Lower lobe of right lung (tissue), 2 donors: ENCODE measurements around the gene CCT2. TPM values are rescaled to one million over a fixed set of nuclear protein-coding genes. Genes with fewer than 3 reads are reported as not detected.

Source experiments
- ATAC-seq, 2 donors: fragments of 200-7000 bp; cut with Tn5 transposase; one replicate each; pipeline ENCODE4 v1.9.1; 2020 to 2022; ENCODE audit warnings: mild to moderate bottlenecking in 2 of 2, moderate library complexity in 2 of 2
- DNase-seq: peaks from one replicate; pipeline ENCODE4 v3.0.0-alpha.2; 2020
- H3K27ac ChIP-seq: fragments of 200-600 bp; one replicate; pipeline ENCODE4 v1.8.0; 2022
- H3K27me3 ChIP-seq: fragments of 200-600 bp; one replicate; pipeline ENCODE4 v1.8.0; 2022; ENCODE audit warnings: low read depth
- H3K36me3 ChIP-seq: fragments of 200-600 bp; one replicate; pipeline ENCODE4 v1.8.0; 2022; ENCODE audit warnings: mild to moderate bottlenecking
- H3K4me1 ChIP-seq: fragments of 200-600 bp; one replicate; pipeline ENCODE4 v1.8.0; 2022
- H3K4me3 ChIP-seq: fragments of 200-600 bp; one replicate; pipeline ENCODE4 v1.8.0; 2022; ENCODE audit warnings: mild to moderate bottlenecking
- H3K9me3 ChIP-seq: fragments of 200-600 bp; one replicate; pipeline ENCODE4 v1.8.0; 2022
- intact Hi-C: fragments of 100-400 bp; cut with DNase I; formaldehyde crosslinking; loops from one replicate; pipeline ENCODE4 v1.11.0; 2022
- microRNA-seq: library from miRNA; unstranded; fragments of <30 nt; microRNA quantifications from one replicate; pipeline ENCODE4 v1.2.0, GENCODE V29; 2020; ENCODE audit warnings: borderline number of aligned reads
- total RNA-seq: library from RNA; stranded (reverse); fragmentation: NEBNext Ultra II Directional; extraction: Animal tissue kit (Norgen Biotek cat#: 25700); gene quantifications from one replicate; pipeline ENCODE4 v1.2.1, GENCODE V29; 2021
- TF ChIP-seq, protein P1 (sequence below): fragments of 200-600 bp; IDR thresholded peaks from one replicate; pipeline ENCODE4 v1.8.0; 2022; ENCODE audit warnings: antibody characterized with exemption, mild to moderate bottlenecking
- donor health status: DM: no; HTN: yes; CAD: no; lungs with severe emphysema.

The CCT2 gene
- total RNA-seq, 1 donor from 2014 or later = 81.4 TPM

DNA sequence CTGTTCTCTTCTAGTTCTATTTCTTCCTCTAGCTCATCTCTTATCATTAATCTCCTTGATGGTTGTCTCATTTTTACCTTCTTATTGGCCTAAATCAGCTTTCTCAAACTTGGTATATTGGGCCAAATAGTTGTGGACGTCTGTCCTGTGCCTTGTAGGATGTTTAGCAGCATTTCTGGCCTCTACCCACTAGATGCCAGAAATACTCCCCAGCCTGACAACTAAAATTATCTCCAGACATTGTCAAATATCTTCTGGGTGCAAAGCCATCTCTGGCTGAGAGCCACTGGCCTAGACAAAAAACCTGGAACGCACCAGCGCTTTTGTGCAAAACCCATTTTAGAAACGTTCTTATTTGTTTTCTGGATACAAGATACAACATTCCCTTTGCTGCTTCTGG, 64.3 kb downstream of the CCT2 start:
- Histone ChIP-seq H3K36me3 (no peaks in the 10 kb centered on the region), H3K4me3 (no peak overlapping the region), H3K4me1 (no peaks in the 10 kb centered on the region), H3K27ac (no peak overlapping the region), H3K9me3 (no peaks in the 10 kb centered on the region), H3K27me3 (no peaks in the 10 kb centered on the region)
- no peak for DNase-seq
- TF ChIP-seq, protein P1, sequence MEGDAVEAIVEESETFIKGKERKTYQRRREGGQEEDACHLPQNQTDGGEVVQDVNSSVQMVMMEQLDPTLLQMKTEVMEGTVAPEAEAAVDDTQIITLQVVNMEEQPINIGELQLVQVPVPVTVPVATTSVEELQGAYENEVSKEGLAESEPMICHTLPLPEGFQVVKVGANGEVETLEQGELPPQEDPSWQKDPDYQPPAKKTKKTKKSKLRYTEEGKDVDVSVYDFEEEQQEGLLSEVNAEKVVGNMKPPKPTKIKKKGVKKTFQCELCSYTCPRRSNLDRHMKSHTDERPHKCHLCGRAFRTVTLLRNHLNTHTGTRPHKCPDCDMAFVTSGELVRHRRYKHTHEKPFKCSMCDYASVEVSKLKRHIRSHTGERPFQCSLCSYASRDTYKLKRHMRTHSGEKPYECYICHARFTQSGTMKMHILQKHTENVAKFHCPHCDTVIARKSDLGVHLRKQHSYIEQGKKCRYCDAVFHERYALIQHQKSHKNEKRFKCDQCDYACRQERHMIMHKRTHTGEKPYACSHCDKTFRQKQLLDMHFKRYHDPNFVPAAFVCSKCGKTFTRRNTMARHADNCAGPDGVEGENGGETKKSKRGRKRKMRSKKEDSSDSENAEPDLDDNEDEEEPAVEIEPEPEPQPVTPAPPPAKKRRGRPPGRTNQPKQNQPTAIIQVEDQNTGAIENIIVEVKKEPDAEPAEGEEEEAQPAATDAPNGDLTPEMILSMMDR = no peak
- no peak for ATAC-seq
- intact Hi-C loops = no loop called here

Small RNAs within 50 kb of the gene (microRNA-seq; reads per million reads assigned to microRNA genes)
- gene MIR3913-1 (not detected), gene MIR3913-2 (not detected)

Other genes starting within 250 kb of the CCT2 start
- gene LYZ, start 237.1 kb upstream of the CCT2 start, total RNA-seq = 1,458 TPM
- gene YEATS4, start 225.7 kb upstream of the CCT2 start, total RNA-seq = 11.4 TPM
- 29.7 TPM for gene FRS2, start 115.1 kb upstream of the CCT2 start, total RNA-seq
- not detected for gene LRRC10, start 25.4 kb downstream of the CCT2 start, total RNA-seq
- gene BEST3, start 113.8 kb downstream of the CCT2 start, total RNA-seq = not detected
- 28.2 TPM for gene RAB3IP, start 153.4 kb downstream of the CCT2 start, total RNA-seq
- not detected for gene MYRFL, start 239.8 kb downstream of the CCT2 start, total RNA-seq